Liver (tissue), 9 donors: ENCODE results near the gene ZNF532. TPM values are rescaled to one million over a fixed set of nuclear protein-coding genes. Genes with fewer than 3 reads are reported as not detected.
A peak's percentile ranks its signal among the peaks of the same experiment; 100 is the strongest.

Experiments used
- DNase-seq: peaks from one replicate; pipeline ENCODE4 v3.0.0-alpha.2; 2017; ENCODE audit warnings: low spot score
- H3K27ac ChIP-seq, 2 donors: one replicate each; pipeline ENCODE4 v1.7.0; 2013; ENCODE audit warnings: inconsistent platforms in 2 of 2, low read length in 2 of 2, control low read depth in 1 of 2, low read depth in 1 of 2, mild to moderate bottlenecking in 1 of 2
- H3K27me3 ChIP-seq, 4 donors: one replicate each; pipeline versions ENCODE4 v1.6.1 to v1.7.0; 2013; ENCODE audit warnings: low read length in 3 of 4, inconsistent platforms in 1 of 4, mild to moderate bottlenecking in 1 of 4, moderate library complexity in 1 of 4; ENCODE audit not compliant: control insufficient read depth in 4 of 4, insufficient read depth in 4 of 4
- H3K36me3 ChIP-seq, 4 donors: one replicate each; pipeline versions ENCODE4 v1.6.1 to v1.7.0; 2013; ENCODE audit warnings: low read length in 3 of 4, mild to moderate bottlenecking in 3 of 4, low read depth in 1 of 4, moderate library complexity in 1 of 4; ENCODE audit not compliant: control insufficient read depth in 4 of 4, insufficient read depth in 3 of 4
- H3K4me1 ChIP-seq, 4 donors: one replicate each; pipeline versions ENCODE4 v1.6.1 to v1.7.0; 2013; ENCODE audit warnings: low read length in 3 of 4, mild to moderate bottlenecking in 3 of 4, moderate library complexity in 1 of 4; ENCODE audit not compliant: control insufficient read depth in 4 of 4, insufficient read depth in 4 of 4
- H3K4me3 ChIP-seq, 3 donors: one replicate each; pipeline versions ENCODE4 v1.6.1 to v1.7.0; 2013; ENCODE audit warnings: low read length in 3 of 3, control low read depth in 1 of 3, low read depth in 1 of 3, mild to moderate bottlenecking in 1 of 3
- H3K9ac ChIP-seq, 2 donors: one replicate each; pipeline ENCODE4 v1.7.0; 2013; ENCODE audit warnings: low read length in 2 of 2, mild to moderate bottlenecking in 2 of 2, moderate library complexity in 2 of 2, control low read depth in 1 of 2, low read depth in 1 of 2
- H3K9me3 ChIP-seq, 4 donors: one replicate each; pipeline versions ENCODE4 v1.6.1 to v1.7.0; 2013; ENCODE audit warnings: low read length in 3 of 4; ENCODE audit not compliant: control insufficient read depth in 4 of 4
- CTCF ChIP-seq: fragments of 150-350 bp; IDR thresholded peaks from 2 replicates; pipeline ENCODE4 v1.5.1; 2017; ENCODE audit warnings: improper control_type of control experiment, low read depth, low read length; ENCODE audit not compliant: missing input control
- EGR1 ChIP-seq, 2 donors: IDR thresholded peaks; 2 replicates each; pipeline ENCODE4 v1.6.1; 2016 to 2018; ENCODE audit warnings: antibody characterized with exemption in 2 of 2, low read depth in 2 of 2
- FOXA1 ChIP-seq: IDR thresholded peaks from 2 replicates; pipeline ENCODE4 v1.6.1; 2016; ENCODE audit warnings: antibody characterized with exemption
- FOXA2 ChIP-seq: IDR thresholded peaks from 2 replicates; pipeline ENCODE4 v1.6.1; 2016; ENCODE audit warnings: antibody characterized with exemption
- GABPA ChIP-seq, 2 donors: IDR thresholded peaks in 1 of 2; conservative IDR thresholded peaks in 1 of 2; 2 replicates each; pipeline ENCODE4 v1.6.1; 2016; ENCODE audit warnings: antibody characterized with exemption in 2 of 2, mild to moderate bottlenecking in 1 of 2, moderate library complexity in 1 of 2
- HNF4A ChIP-seq, 2 donors: conservative IDR thresholded peaks; 2 replicates each; pipeline ENCODE4 v1.6.1; 2016; ENCODE audit warnings: antibody characterized with exemption in 2 of 2, mild to moderate bottlenecking in 2 of 2
- HNF4G ChIP-seq: IDR thresholded peaks from 2 replicates; pipeline ENCODE4 v1.6.1; 2016; ENCODE audit warnings: antibody characterized with exemption
- JUND ChIP-seq, 2 donors: IDR thresholded peaks; 2 replicates each; pipeline ENCODE4 v1.6.1; 2016; ENCODE audit warnings: antibody characterized with exemption in 2 of 2
- MAX ChIP-seq: IDR thresholded peaks from 2 replicates; pipeline ENCODE4 v1.6.1; 2016; ENCODE audit warnings: antibody characterized with exemption
- NR2F2 ChIP-seq: IDR thresholded peaks from 2 replicates; pipeline ENCODE4 v1.6.1; 2016; ENCODE audit warnings: antibody characterized with exemption
- RAD21 ChIP-seq, 2 donors: IDR thresholded peaks; 2 replicates each; pipeline ENCODE4 v1.6.1; 2016; ENCODE audit warnings: antibody characterized with exemption in 2 of 2, mild to moderate bottlenecking in 2 of 2
- REST ChIP-seq: IDR thresholded peaks from 2 replicates; pipeline ENCODE4 v1.6.1; 2016; ENCODE audit warnings: antibody characterized with exemption, mild to moderate bottlenecking
- RXRA ChIP-seq, 2 donors: IDR thresholded peaks; 2 replicates each; pipeline ENCODE4 v1.6.1; 2017 to 2018; ENCODE audit warnings: antibody characterized with exemption in 2 of 2, mild to moderate bottlenecking in 1 of 2
- SP1 ChIP-seq: IDR thresholded peaks from 2 replicates; pipeline ENCODE4 v1.6.1; 2018; ENCODE audit warnings: antibody characterized with exemption, mild to moderate bottlenecking
- TAF1 ChIP-seq: conservative IDR thresholded peaks from 2 replicates; pipeline ENCODE4 v1.6.1; 2016; ENCODE audit warnings: antibody characterized with exemption, mild to moderate bottlenecking
- YY1 ChIP-seq: IDR thresholded peaks from 2 replicates; pipeline ENCODE4 v1.6.1; 2016; ENCODE audit warnings: antibody characterized with exemption, mild to moderate bottlenecking
- WGBS: extraction: QIAGEN DNeasy Blood & Tissue Kit; methylation state at CpG from one replicate; pipeline ENCODE4 v1.1.7; 2013; 5-methylcytosine and 5-hydroxymethylcytosine counted together
- polyA plus RNA-seq, 2 donors: library from polyadenylated mRNA; stranded (reverse) in 1 of 2; unstranded in 1 of 2; fragments of 200-250 nt in 1 of 2; fragments of >200 nt in 1 of 2; fragmentation: Nextera tagmentation in 1 of 2; extraction: Ambion mirVana in 1 of 2; gene quantifications; one replicate each; pipeline versions ENCODE4 v1.2.1 to v1.2.3, GENCODE V29; 2013 to 2015
- total RNA-seq, 2 donors: library from RNA; depleted of rRNA; stranded (reverse); fragments of >200 nt; gene quantifications; one replicate each; pipeline ENCODE4 v1.2.3, GENCODE V29; 2014
- donor health status: healthy.
- donor health status: healthy.
- donor health status: healthy.
- donor health status: healthy.
- donor health status: healthy.

ZNF532 gene
- total and polyA plus RNA-seq, 4 donors, result 0.68 to 5.6 (median 2.5) TPM

- TF ChIP-seq YY1, result no peak
These were observed 149.1 kb downstream of the ZNF532 start (continued) for GRCh38 chr18:59013744-59014143.

GRCh38 chr18:59015531-59016152, 151.0 kb downstream of the ZNF532 start:
- TF ChIP-seq HNF4A (conservative IDR thresholded peaks at IDR 0.05) (no peak), JUND (IDR thresholded peaks at IDR 0.05) (no peak), NR2F2 (no peak), FOXA2 (no peak), REST (no peak), YY1 (no peak), RXRA (IDR thresholded peaks at IDR 0.05) (no peak), EGR1 (IDR thresholded peaks at IDR 0.05; ENCODE audit: low read depth in 2 of 2) (no peak), SP1 (no peak), GABPA (IDR thresholded peaks at IDR 0.05 in 1 of 2, conservative IDR thresholded peaks at IDR 0.05 in 1 of 2) (no peak), CTCF (no peak), TAF1 (no peak), RAD21 (IDR thresholded peaks at IDR 0.05) (no peak)
- Histone ChIP-seq H3K27me3 (no peaks in the 10 kb centered on the region), H3K9me3 (no peaks in the 10 kb centered on the region), H3K27ac (no peak overlapping the region), H3K4me1 (no peaks in the 10 kb centered on the region), H3K9ac (no peak overlapping the region), H3K36me3 (no peaks in the 10 kb centered on the region), H3K4me3 (no peak overlapping the region)
- WGBS, result 95% methylated on average over 5 of the region's 5 CpGs
- no peak for DNase-seq

GRCh38 chr18:59021500-59021899, 156.8 kb downstream of the ZNF532 start:
- Histone ChIP-seq H3K27me3 (no peaks in the 10 kb centered on the region), H3K9me3 (no peaks in the 10 kb centered on the region), H3K4me1 (peaks cover 0 to 17% (median 7%) of the 10 kb centered on the region in 4 donors), H3K27ac (peak overlapping the region in 1 of 2 donors; percentile 14), H3K36me3 (no peaks in the 10 kb centered on the region), H3K4me3 (no peak overlapping the region), H3K9ac (no peak overlapping the region)
- WGBS, result 12% methylated on average over 1 of the region's 1 CpG
- DNase-seq, result no peak
- TF ChIP-seq TAF1 (no peak), RXRA (IDR thresholded peaks at IDR 0.05) (peak; percentile 35 to 75), RAD21 (IDR thresholded peaks at IDR 0.05) (peak in 1 of 2 donors; percentile 26), MAX (peak; percentile 67), FOXA2 (peak; percentile 84), HNF4A (conservative IDR thresholded peaks at IDR 0.05) (peak; percentile 76 to 86), FOXA1 (peak; percentile 50), HNF4G (no peak), EGR1 (IDR thresholded peaks at IDR 0.05; ENCODE audit: low read depth in 2 of 2) (peak in 1 of 2 donors; percentile 32), GABPA (IDR thresholded peaks at IDR 0.05 in 1 of 2, conservative IDR thresholded peaks at IDR 0.05 in 1 of 2) (peak in 1 of 2 donors; percentile 25), YY1 (peak; percentile 70), CTCF (no peak), JUND (IDR thresholded peaks at IDR 0.05) (peak in 1 of 2 donors; percentile 40), REST (peak; percentile 44), NR2F2 (no peak)
